GM18873 (cell line): ENCODE results near the gene WDR70.

ENCODE experiments used
- ATAC-seq: cut with Tn5 transposase; IDR thresholded peaks from one replicate; pipeline ENCODE4 v1.9.1; 2021; ENCODE audit warnings: mild to moderate bottlenecking, moderate library complexity, moderate number of reproducible peaks; ENCODE audit not compliant: unreplicated experiment, low FRiP score

The WDR70 gene

DNA sequence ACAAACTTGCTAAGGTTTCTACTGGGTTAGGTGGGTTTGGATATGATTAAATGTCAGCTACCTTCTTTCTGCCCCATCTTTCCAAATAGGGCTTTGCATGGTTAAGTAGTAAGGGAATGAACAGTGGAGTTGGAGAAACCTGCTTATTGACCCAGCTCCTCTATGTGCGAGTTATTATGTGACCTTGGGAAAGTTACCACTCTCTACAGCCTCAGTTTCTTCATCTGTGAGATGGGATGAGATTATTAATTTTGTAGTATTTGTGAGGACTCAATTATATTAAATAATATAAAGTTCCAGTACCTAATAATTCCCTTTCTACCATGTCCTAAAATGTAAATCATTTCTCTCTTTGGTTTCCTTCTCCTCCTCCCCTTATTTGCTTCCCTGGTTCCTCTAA lies 337.3 kb downstream of the WDR70 start:
- no peak for ATAC-seq

DNA sequence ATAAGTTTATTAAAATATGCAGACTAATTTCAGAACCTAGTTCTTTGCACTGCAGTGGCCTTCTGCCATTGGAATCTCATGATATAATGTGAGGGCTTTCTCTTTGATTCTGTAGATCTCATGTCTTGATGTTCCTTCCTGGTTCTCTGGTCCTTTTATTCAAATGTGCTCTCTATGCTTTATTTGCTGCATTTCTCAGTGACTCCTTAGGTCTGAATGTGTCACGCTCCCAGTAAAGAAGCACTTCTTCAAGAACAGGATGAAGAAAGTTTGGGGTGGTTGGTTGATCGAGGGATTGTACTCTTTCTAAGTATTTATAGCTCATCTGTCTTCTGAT lies 338.1 kb downstream of the WDR70 start:
- no peak for ATAC-seq

DNA sequence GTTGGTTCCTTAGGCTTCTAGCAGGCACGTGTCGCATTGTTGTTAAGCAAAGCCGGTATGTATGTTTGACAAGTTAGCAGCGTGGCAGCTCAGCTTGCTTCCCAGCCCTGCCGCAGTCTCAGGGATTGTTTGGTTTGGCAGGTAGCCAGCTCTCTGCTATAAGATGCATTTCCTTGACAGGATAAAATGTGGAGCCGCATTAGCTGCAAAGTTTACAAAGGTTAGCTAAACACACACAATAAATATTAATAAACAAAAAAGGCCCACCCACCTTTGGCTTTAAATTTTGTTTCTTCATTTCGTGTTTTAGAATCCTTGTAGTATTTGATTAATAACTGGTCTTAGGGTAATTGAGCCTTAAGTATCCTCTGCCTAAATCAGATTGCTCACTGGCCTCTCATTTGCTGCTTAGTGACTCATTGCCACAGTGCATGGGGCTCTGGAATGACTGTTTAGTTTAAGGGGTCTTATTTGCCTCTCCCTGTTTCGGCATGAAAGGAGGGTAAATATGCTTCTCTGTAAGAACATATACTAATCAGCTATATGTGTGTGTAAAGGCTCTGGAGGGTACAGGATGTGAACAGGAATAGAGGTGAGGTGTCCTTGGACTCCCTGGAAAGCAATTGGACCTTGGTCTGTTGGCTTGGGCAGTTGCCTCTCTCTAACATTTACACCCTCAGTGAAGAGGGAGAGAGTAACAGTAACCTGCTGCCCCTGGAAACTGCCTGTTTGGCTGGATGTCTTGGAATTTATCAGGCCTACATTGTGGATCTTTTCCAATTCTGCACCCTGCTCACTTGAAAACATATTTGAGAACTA lies 338.7 kb downstream of the WDR70 start:
- no peak for ATAC-seq

- no peak for ATAC-seq
Measured at GRCh38 chr5:37720550-37720952, 341.4 kb downstream of the WDR70 start.

DNA sequence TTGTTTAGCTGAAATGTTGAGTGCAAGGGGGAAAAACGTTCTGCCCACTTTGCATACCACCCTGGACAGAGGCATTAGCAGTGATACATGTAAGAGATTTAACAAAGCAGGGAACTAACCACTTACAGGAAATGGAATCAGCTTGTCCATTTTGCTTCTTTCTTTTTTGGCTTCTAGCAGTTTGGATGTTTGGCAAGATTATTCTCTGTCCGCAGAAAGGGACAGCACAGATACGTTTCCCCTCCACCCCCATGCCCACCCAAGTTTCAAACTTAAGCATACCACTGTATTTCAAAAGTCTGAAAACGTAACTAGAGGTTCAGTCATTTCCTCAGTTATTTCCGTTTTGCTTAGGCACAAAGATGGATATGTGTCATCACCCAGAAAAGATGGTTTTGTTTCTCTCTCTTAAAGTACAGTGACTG lies 342.3 kb downstream of the WDR70 start:
- peak; percentile 79 for ATAC-seq

DNA sequence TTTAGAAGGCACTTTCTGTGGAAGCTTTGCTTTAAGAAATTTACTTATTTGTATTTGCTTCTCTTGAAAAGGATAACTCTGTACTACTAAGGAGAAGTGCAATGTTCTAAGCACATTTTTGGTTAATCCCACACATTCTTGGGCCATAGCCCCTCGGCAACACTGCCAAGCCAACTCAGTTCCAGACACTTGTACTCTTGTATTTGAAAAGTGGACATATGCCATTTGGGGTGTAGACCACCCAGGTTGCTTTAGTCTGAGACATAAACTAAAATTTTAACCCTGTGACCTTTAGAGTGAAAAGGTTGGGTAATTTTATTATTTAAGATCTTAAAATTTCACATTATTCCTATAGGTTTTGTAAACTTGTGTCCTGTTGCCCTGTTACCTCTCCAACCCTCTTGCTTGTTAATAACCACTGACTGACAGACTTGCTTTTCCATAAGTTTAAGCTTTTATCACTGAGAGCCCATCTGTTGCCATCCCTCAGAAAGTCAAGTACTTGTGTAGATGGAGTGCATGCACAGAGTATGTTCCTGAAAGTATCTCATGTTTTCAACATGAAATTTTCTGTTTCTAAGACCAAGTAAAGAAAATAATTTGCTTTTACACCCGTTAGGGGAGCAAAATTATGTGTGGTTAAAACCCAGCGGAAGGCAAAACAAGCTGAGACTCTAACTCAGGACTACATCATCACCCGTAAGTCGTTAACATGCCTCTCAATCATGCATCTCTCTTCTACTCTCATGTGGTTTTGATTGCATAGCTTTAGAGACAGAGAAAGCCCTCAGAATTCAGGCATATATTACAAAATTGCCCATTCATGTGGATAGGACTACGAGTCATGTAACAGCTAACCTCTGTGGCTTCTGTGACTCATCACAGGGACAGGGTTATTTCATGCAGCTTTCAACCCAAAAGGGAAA lies 343.4 kb downstream of the WDR70 start:
- ATAC-seq: peak; percentile 73

DNA sequence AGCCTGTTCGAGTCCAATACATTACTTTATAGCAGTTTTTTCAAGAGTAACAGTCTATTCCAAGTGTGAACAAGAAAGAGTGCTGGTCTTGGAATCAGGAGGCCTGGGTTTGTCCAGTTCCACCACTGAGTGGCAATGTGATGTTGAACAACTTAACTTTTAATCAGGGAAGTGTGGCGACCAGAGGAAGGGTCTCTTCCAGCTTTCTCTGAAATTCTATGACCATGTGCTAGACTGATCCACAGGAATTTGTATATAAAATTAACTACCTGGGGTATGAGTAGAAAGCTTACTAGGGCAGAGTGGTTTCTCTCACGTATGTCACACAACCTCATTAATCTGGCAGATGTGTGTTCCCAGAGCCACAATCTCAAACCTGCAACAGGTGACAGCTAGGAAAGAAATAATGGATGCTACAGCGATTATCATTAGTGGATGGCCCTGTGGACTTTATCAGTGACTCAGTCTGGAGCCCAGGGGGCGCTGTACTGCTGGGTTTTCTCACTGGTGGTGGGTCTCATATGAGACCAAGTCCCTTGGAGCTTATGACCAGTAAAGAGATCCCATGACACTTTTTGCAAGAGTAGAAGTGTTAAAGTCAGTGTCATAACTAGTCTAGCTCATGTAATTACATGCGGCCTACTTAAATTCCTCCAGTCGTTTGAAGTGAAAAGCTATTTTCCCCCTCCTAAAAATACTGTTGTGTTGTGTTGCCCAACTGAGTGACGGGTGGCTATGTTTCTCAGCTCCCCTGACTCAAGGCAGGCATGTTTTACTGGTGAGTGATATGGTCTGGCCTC lies 344.2 kb downstream of the WDR70 start:
- ATAC-seq: no peak

GRCh38 chr5:37724395-37725125 lies 345.4 kb downstream of the WDR70 start:
- ATAC-seq: no peak

GRCh38 chr5:37725185-37725584 lies 346.1 kb downstream of the WDR70 start:
- no peak for ATAC-seq

DNA sequence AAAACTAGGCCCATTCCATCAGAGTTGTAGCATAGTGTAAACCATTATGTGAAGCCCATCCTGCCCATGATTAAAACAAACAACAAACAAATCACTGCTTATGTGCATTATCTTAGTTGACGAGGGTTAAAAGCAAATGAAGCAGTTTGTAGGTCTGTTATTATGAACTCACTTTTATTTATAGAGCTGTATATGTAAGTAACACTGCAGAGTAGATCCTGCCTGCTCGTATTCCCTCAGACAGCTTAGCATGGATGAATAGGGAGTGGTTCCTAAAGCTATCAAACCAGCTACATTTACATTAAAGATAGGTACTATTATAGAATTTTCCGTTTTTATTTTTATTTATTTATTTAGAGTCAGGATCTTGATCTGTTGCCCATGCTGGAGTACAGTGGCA lies 348.1 kb downstream of the WDR70 start:
- no peak for ATAC-seq

GRCh38 chr5:37730896-37731455 lies 351.9 kb downstream of the WDR70 start:
- ATAC-seq: no peak

GRCh38 chr5:37734114-37734513 lies 355.0 kb downstream of the WDR70 start:
- ATAC-seq: no peak

GRCh38 chr5:37735649-37736347 lies 356.7 kb downstream of the WDR70 start:
- no peak for ATAC-seq

- ATAC-seq: no peak
Measured at GRCh38 chr5:37736397-37736796, 357.3 kb downstream of the WDR70 start.

DNA sequence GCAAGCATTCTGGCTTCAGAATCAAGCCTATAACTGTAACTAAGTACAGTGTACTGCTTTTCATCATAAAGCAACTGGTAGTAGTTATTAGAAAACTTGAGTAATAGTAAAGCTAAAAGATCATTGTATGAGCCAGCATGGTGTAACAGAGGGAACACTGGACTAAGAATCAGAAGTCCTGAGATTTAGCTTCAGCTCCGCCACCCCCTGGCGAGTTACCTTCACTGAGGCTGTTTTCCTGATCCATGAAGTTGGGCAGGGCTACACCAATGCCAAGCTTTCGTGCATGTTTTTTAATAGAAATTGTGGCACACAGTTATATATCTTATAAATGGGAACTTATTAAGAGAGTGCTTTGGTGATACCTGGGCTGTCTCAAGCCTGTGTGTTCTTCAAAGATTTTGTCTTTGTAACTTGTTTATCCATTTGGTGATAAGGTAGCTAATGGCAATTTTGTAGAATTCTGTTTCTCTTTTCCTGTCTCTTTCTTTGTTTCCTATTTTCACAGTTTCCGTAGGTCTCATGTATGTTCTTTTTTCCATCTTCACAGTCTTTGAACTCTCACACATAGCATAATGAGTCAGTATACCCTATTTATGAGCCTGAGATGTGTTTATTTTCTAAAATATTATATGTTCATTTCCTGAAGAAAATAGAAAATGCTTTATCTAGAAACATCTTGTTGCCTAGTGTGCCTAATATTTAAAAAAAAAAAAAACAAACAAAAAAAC lies 358.4 kb downstream of the WDR70 start:
- no peak for ATAC-seq

DNA sequence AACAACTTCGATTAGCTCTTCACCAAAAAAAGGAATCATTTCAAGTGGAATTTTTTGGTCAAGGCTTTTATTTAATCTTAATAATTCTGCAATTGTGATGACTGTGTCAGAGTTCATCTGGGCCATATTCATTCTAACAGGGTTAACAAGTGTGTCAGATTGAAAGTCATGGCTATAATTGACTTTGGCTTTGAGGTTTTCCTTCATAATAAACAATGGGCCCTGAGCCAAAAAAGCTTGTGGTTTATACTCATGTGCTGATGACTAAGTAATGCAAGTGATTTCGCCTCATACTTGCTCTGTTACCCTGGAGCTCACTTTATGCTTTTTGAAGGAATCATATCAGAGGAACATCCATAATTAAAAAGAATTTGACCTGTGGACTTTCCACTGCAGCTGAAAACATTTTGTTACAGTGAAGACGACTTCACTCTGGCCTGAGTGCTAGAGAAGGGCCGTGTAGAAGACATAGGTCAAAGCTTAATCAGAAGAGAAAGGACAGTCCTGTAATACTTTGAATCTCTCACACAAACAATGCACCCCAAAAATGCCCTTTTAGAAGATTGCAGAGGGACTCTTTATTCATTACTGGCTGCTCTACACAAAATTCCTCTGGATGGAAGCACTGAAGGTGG lies 359.1 kb downstream of the WDR70 start:
- ATAC-seq: peak; percentile 86

DNA sequence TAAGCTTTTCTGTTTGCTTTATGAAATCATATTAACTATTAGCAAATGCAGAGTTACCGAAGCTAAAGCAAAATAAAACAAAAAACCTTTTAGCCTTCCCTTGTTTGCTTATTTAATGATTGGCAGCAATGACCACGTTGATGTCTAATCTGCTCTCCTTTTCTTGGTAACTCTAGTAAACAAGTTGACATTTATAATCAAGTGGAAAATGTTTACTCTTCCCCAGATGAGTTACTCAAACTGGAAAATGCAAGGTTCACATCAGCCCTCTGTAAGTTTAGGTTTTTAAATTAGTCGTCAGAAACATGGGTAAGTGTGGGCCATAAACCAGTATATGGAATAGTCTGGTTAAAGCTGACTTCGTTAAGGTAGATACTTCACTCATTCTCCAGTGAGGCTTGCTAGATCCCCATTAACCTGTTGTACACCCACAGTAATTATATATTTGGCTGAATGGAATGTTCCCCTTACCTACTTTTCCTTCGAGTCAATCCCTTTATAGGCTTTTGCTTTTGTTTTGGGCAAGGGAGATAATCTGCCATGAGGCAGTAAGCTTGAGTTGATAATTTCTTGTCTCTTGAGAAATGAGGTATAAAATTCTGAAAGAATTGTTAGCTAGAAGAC lies 359.9 kb downstream of the WDR70 start:
- no peak for ATAC-seq

DNA sequence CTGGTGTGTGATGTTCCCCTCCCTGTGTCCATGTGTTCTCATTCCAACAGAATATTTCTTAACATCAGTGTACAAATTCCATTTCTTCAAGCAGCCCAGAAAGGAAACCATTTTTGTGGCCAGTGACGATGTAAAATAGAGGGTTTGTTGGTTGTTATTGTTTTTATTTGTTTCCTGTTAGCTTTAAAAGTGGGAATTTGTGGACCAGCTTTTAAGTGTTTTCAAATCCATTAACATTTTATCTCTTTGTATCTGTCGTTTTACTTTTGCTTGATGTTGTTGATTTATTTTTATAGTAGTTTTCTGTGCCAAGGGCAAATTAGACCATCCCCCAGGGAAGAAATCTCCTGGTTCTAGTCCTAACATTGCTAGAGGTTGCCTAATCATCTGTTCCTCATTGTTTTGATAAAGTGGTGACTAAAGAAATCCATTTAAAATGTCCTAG lies 360.7 kb downstream of the WDR70 start:
- no peak for ATAC-seq
